ENCODE data around the gene CLEC2A.

GRCh38 chr12:9944391-9944790, 12.2 kb upstream of the CLEC2A start:
- no peak for TF ChIP-seq POLR2A (IDR thresholded peaks at IDR 0.05)
- no peak for TF ChIP-seq CTCF (IDR thresholded peaks at IDR 0.05 in 4 of 5, conservative IDR thresholded peaks at IDR 0.05 in 1 of 5)
